VCaP (cell line): ENCODE measurements around the gene PLEKHA5.
"Not testable (repeated sequence)": the region's sequence is repeated elsewhere in the genome, so short reads cannot be mapped to it uniquely, and the experiment has no call there.

ENCODE experiments used
- H3K27ac ChIP-seq: fragments of 450-650 bp; 2 replicates; pipeline ENCODE4 v1.5.1; 2017
- TF ChIP-seq, protein P1 (sequence below): fragments of 450-650 bp; conservative IDR thresholded peaks from 2 replicates; pipeline ENCODE4 v1.5.1; 2017; ENCODE audit warnings: mild to moderate bottlenecking, moderate library complexity

PLEKHA5 gene, protein sequence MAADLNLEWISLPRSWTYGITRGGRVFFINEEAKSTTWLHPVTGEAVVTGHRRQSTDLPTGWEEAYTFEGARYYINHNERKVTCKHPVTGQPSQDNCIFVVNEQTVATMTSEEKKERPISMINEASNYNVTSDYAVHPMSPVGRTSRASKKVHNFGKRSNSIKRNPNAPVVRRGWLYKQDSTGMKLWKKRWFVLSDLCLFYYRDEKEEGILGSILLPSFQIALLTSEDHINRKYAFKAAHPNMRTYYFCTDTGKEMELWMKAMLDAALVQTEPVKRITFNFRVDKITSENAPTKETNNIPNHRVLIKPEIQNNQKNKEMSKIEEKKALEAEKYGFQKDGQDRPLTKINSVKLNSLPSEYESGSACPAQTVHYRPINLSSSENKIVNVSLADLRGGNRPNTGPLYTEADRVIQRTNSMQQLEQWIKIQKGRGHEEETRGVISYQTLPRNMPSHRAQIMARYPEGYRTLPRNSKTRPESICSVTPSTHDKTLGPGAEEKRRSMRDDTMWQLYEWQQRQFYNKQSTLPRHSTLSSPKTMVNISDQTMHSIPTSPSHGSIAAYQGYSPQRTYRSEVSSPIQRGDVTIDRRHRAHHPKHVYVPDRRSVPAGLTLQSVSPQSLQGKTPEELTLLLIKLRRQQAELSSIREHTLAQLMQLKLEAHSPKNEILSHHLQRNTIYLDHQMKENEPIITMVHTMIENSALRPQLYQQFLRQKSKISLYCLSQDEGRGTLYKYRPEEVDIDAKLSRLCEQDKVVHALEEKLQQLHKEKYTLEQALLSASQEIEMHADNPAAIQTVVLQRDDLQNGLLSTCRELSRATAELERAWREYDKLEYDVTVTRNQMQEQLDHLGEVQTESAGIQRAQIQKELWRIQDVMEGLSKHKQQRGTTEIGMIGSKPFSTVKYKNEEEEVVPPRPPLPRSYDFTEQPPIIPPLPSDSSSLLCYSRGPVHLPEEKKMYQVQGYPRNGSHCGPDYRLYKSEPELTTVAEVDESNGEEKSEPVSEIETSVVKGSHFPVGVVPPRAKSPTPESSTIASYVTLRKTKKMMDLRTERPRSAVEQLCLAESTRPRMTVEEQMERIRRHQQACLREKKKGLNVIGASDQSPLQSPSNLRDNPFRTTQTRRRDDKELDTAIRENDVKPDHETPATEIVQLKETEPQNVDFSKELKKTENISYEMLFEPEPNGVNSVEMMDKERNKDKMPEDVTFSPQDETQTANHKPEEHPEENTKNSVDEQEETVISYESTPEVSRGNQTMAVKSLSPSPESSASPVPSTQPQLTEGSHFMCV

DNA sequence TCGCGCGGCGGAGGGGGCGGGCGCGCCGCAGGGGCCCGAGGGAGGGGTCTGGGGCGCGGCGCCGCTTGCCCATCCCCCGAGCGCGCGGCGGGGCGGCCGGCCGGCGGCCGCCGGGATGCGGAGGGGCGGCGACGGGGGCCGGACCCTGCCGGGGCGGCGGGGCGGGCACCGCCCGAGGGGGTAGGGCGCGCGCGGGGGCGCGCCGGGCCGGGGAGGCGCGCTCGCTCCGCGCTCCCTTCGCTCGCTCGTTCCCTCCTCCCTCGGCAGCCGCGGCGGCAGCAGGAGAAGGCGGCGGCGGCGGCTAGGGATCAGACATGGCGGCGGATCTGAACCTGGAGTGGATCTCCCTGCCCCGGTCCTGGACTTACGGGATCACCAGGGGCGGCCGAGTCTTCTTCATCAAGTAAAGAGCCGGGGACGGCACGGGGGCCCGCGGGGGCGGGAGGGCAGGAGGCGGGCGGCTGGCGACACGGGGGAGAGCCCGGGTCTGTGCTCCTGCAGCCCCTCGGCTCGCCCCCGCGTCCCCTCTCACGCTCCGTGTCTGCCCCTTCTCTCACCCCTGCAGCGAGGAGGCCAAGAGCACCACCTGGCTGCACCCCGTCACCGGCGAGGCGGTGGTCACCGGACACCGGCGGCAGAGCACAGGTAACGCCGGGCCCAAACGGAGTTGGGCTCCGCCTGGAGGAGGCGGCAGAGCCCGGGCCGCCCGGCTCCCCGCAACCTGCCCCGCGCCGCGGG is at the start of gene PLEKHA5:
PLEKHA5 (plus strand) TSS at position 248 of the 738 bp plus-strand sequence; CDS start at position 315, 67 bp downstream.
- TF ChIP-seq, protein P1, sequence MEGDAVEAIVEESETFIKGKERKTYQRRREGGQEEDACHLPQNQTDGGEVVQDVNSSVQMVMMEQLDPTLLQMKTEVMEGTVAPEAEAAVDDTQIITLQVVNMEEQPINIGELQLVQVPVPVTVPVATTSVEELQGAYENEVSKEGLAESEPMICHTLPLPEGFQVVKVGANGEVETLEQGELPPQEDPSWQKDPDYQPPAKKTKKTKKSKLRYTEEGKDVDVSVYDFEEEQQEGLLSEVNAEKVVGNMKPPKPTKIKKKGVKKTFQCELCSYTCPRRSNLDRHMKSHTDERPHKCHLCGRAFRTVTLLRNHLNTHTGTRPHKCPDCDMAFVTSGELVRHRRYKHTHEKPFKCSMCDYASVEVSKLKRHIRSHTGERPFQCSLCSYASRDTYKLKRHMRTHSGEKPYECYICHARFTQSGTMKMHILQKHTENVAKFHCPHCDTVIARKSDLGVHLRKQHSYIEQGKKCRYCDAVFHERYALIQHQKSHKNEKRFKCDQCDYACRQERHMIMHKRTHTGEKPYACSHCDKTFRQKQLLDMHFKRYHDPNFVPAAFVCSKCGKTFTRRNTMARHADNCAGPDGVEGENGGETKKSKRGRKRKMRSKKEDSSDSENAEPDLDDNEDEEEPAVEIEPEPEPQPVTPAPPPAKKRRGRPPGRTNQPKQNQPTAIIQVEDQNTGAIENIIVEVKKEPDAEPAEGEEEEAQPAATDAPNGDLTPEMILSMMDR: peak; percentile 49
- H3K27ac ChIP-seq: peak within 1 kb of the TSS; percentile 97

DNA sequence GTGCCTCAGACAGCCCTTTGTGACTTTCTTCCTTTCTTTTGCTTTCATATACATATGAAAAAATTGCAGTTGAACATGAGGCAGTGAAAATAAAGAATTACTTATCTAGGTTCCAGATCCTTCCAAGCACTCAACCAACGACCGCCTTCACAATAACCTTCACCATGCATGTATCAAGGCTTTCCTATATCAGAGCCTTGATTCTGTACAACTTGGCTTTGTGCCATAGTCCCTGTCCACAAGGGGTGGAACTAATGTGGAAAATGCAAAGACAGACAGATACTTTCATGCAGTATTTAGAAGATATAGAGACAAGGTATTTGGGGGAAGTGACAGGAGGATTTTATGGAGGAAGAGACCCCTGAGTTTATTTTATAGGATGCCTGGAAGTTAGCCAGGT is 48.6 kb upstream of the PLEKHA5 start:
- TF ChIP-seq, protein P1: no peak
- H3K27ac ChIP-seq: no peak overlapping the region

DNA sequence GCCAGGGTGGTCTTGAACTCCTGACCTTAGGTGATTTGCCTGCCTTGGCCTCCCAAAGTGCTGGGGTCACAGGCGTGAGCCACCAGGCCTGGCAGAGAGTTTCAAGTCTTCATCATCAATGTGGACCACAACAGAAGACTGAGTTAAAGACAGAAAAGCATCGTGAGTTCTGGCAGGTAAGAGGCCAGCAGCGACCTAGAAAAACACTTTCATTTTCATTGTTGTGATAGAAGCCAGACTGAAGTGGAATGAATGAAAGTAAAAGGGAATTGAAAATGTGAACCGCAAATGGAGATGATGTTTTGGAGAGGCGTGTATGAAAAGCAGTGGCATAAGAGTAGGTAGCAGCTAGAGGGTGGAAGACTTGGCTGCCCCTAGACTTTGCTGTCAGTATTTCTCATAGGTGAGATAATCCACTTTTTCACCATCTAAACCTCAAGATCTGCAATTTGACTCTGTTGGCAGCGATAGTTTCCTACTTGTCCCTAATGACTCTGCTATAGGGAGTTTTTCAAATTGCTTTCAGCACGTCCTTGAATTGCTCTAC is 47.1 kb upstream of the PLEKHA5 start:
- H3K27ac ChIP-seq: no peak overlapping the region
- TF ChIP-seq, protein P1: no peak

DNA sequence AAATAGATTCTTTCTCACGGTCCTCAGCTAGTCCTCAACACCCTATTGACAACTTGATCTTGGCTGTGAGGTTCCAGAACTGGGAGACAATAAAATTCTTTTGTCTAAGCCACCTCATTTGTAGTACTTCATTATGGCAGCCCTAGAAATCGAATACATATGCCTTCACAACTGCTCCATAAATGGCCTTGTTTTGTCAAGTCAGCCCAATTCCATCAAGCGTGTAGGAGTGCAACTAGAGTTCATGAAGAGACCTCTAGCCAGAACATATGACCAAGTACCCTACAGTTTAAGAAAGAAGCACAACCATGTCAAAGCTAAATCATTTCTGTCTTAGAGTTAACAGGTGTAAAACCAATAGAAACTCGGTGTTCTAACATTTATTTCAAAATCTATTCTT is 45.0 kb upstream of the PLEKHA5 start:
- TF ChIP-seq, protein P1: no peak

DNA sequence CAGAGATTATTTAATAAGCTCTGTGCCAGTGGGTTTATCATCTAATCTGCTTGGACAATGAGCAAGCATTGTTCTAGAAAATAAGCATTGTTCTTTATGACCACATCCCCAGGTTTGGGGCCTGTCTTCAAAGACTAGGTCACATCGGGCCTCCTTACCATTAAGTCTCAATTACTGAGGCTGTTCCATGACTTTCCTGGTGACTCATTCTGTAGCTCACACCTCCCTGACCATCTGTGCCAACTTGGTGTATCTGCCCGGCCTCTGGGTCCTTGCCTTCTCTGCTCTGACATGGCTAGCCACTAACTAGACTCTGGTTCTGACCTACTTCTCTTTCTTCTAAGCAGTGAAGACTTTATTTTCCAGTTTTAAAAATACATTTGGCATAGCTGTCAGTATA is 44.4 kb upstream of the PLEKHA5 start:
- H3K27ac ChIP-seq: no peak overlapping the region
- TF ChIP-seq, protein P1: no peak

More for the DNA sequence above, 45.0 kb upstream of the PLEKHA5 start:
- H3K27ac ChIP-seq: no peak overlapping the region

DNA sequence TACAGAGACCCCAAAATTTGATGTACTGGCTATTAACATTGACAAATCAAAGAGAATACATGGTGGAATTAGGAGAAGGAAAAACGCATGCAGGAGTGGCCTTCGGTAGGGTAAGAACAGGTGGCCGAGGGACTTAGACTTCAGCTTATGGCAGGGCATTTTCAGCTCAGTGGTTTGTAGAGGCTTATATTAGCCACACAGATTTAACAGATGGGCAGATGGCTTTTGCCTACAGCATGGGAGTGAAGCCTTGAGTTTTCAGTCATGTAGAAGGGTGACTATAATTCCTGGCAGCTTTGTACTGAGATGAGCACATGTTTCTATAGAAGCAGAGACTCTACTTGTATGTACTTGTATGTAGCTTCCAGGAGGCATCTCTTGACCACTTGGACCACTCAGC is 40.9 kb upstream of the PLEKHA5 start:
- TF ChIP-seq, protein P1: no peak
- no peak overlapping the region for H3K27ac ChIP-seq

DNA sequence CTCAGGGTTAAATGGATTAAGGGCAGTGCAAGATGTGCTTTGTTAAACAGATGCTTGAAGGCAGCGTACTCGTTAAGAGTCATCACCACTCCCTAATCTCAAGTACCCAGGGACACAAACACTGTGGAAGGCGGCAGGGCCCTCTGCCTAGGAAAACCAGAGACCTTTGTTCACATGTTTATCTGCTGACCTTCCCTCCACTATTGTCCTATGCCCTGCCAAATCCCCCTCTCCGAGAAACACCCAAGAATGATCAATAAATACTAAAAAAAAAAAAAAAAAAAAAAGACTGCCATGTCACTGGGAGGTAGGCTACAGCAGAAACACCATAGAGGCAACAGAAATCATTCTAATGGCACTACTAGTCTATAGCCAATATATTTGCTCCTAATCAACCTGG is 37.1 kb upstream of the PLEKHA5 start:
- H3K27ac ChIP-seq: not testable (repeated sequence)
